Activated CD8-positive, alpha-beta memory T cell treated with anti-CD3 and anti-CD28 coated beads, Interleukin-2, amount 10 ng/mL, durations not matched to agents 7 days and 5 days (primary cell): ENCODE results near the gene STK11IP. TPM values are rescaled to one million over a fixed set of nuclear protein-coding genes. Genes with fewer than 3 reads are reported as not detected.
A peak's percentile ranks its signal among the peaks of the same experiment; 100 is the strongest.

Experiments used
- ATAC-seq: fragments of 150-1000 bp; cut with Tn5 transposase; one replicate; pipeline ENCODE4 v1.10.0; 2021; ENCODE audit warnings: moderate library complexity
- CTCF ChIA-PET: fragments of 350-600 bp; sonication (Branson Sonifier 250); formaldehyde crosslinking; loops from one replicate; lab custom pipeline; 2021; ENCODE audit warnings: antibody characterized with exemption; lab: Charles Lee
- DNase-seq: peaks from one replicate; pipeline ENCODE4 v3.0.0-alpha.2; 2020
- H3K27ac Mint-ChIP-seq: one replicate; pipeline ENCODE4 v1.8.0; 2021; ENCODE audit warnings: mild to moderate bottlenecking, mixed read lengths
- H3K27me3 Mint-ChIP-seq: one replicate; pipeline ENCODE4 v1.8.0; 2021; ENCODE audit warnings: mixed read lengths
- H3K36me3 Mint-ChIP-seq: one replicate; pipeline ENCODE4 v1.8.0; 2021; ENCODE audit warnings: mild to moderate bottlenecking, mixed read lengths
- H3K4me1 Mint-ChIP-seq: one replicate; pipeline ENCODE4 v1.8.0; 2021; ENCODE audit warnings: mixed read lengths
- H3K4me3 Mint-ChIP-seq: one replicate; pipeline ENCODE4 v1.8.0; 2021; ENCODE audit warnings: mild to moderate bottlenecking, moderate library complexity, mixed read lengths
- H3K9me3 Mint-ChIP-seq: one replicate; pipeline ENCODE4 v1.8.0; 2022; ENCODE audit warnings: low read depth, mixed read lengths
- total RNA-seq, 2 experiments: library from RNA; stranded (reverse); gene quantifications; one replicate each; pipeline ENCODE4 v1.2.3, GENCODE V29; 2021

Gene STK11IP
- total RNA-seq, 2 experiments from 2014 or later = 27.7 to 30.8 TPM

DNA sequence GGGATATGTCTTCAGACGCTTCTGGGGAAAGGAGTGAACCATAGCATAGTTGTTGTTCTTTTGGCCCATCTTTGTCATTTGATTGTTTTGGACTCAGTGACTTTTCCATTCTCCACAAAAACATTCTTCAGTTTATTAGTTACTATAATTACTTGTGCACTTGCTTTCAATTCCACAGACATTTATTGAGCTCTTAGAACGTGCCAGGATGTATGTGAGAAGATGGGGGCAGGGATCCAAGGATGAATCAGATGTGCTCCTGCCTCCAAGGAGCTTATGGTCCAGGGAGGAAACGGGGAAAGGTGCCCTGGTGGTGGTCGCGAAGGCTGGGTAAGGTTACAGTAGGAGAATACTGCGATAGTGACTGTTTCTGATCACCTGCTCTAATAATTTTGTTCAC, 22.9 kb downstream of the STK11IP start:
- Mint-ChIP-seq H3K36me3 (no peaks in the 10 kb centered on the region), H3K4me1 (no peaks in the 10 kb centered on the region), H3K9me3 (no peaks in the 10 kb centered on the region), H3K4me3 (no peak overlapping the region), H3K27ac (no peak overlapping the region), H3K27me3 (peaks cover 20% of the 10 kb centered on the region)
- DNase-seq (no peak), ATAC-seq (no peak)
- CTCF ChIA-PET = interaction anchor here (1.0 kb wide), 1 partner anchor 69 kb away, joined by 3 read pairs; no protein-coding TSS in a partner anchor

DNA sequence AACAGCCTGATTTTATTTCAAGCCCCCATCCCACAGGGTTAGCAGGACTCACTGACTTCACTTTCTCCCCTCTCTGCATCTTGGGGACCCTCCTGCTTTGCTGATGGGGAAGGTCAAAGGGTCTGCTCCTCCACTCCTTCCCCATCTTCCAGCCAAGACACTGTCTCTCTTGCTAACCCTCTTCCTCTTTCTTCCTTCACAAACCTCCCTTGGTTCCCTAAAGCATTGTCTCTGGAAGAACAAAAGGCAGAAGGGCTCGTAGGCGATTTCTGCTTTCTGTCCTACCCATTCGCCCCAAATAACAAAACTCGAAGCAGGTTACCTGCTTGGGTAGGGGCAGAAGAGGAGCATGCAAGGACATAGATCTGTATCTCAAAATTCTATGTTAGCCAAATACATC, 24.3 kb downstream of the STK11IP start:
- ATAC-seq (no peak), DNase-seq (no peak)
- Mint-ChIP-seq H3K4me3 (no peak overlapping the region), H3K9me3 (no peaks in the 10 kb centered on the region), H3K27me3 (peaks cover 31% of the 10 kb centered on the region), H3K36me3 (no peaks in the 10 kb centered on the region), H3K4me1 (peaks cover 2% of the 10 kb centered on the region), H3K27ac (no peak overlapping the region)
- CTCF ChIA-PET = interaction anchor here (1.2 kb wide), 1 partner anchor 21 kb away, joined by 3 read pairs; no protein-coding TSS in a partner anchor

DNA sequence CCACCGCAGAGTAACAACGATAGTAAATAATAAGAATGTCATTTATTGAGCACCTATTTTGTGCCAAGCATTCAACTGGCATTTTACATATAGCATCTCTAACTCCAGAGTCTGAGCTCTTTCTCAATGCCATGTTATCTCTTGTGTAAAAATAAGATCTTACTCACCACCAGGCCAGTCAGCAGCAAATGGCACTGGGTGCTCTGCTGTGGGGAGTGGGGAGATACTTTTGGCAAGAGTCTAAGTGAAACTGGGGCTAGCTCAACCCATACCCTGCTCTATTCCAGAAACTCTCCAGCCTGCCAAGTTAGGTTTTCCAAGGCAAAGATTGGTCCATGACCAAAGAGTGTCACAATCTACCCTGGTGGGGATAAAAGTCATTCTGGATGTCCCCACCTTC, 24.8 kb downstream of the STK11IP start:
- CTCF ChIA-PET = interaction anchor here (0.6 to 1.2 kb wide), 2 partner anchors 20 to 62 kb away, joined by 3 read pairs; no protein-coding TSS in a partner anchor
- no peak for DNase-seq
- H3K9me3 Mint-ChIP-seq = no peaks in the 10 kb centered on the region
- no peaks in the 10 kb centered on the region for H3K36me3 Mint-ChIP-seq
- peaks cover 33% of the 10 kb centered on the region for H3K27me3 Mint-ChIP-seq
- peaks cover 4% of the 10 kb centered on the region for H3K4me1 Mint-ChIP-seq
- H3K27ac Mint-ChIP-seq = no peak overlapping the region
- no peak overlapping the region for H3K4me3 Mint-ChIP-seq
- ATAC-seq = no peak

DNA sequence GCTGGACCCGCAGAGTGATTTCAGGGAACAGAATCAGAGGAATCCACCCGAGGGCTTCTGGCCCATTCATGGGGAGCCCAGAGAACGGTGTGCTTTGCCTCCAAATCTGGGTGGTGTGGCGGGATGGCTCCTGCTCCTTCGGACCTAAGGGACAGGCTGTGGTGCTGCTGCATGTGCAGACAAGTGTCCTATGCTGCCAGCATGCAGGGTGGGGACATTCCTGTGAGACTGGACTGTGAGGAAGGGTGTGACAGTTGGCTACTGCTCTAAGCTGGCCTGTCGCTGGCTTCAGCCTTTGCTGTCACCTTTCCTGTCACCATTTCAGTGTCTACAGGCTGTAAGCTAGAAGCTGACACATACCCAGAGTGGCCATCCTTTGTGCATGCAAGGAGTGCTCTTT, 26.9 kb downstream of the STK11IP start:
- H3K4me1 Mint-ChIP-seq = peaks cover 4% of the 10 kb centered on the region
- no peaks in the 10 kb centered on the region for H3K9me3 Mint-ChIP-seq
- CTCF ChIA-PET = no interaction called here
- H3K4me3 Mint-ChIP-seq = no peak overlapping the region
- DNase-seq (no peak), ATAC-seq (no peak)
- no peak overlapping the region for H3K27ac Mint-ChIP-seq
- H3K27me3 Mint-ChIP-seq = peaks cover 38% of the 10 kb centered on the region
- H3K36me3 Mint-ChIP-seq = no peaks in the 10 kb centered on the region

DNA sequence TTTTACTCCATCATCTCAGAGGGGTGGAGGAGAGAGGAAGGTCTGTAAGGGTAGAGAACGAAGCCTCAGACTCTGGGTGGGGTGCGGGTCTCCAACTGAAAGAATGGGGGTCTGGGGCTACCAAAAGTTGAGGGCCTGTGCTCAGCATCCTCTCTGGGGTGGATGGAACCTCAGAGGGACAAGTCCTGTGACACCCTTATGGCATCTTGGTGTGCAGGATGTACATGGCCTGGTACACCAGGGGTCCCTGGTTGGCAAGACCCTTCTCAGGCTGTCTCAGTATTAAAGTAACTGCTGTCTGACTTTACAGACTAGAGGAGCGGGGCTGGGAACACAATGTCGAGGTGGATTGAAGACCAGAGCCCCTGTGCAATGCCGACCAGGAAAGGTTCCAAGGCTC, 27.5 kb downstream of the STK11IP start:
- DNase-seq = no peak
- Mint-ChIP-seq H3K9me3 (no peaks in the 10 kb centered on the region), H3K4me1 (peaks cover 4% of the 10 kb centered on the region), H3K36me3 (no peaks in the 10 kb centered on the region), H3K4me3 (no peak overlapping the region), H3K27ac (no peak overlapping the region), H3K27me3 (peaks cover 38% of the 10 kb centered on the region)
- CTCF ChIA-PET = no interaction called here
- no peak for ATAC-seq

DNA sequence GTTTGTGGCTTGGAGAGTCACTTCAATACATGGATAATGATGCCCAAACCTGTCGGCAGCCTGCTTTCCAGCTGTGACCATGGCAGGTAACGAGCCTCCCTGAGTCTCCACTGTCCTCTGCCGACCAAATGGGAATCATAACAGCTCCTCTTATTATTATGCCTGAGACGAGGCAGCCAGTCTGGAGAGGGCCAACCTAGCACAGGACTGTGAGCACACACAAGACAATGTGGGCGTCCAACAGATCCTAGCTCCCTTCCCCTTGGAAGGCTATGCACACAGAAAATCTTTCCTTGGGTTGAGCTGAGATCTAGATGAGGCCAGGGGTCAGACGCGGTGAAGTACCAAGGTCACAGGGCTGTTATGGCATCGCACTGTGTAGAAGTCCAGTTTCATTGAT, 28.9 kb downstream of the STK11IP start:
- H3K4me1 Mint-ChIP-seq = peaks cover 4% of the 10 kb centered on the region
- no peaks in the 10 kb centered on the region for H3K36me3 Mint-ChIP-seq
- ATAC-seq (no peak), DNase-seq (no peak)
- H3K27me3 Mint-ChIP-seq = peaks cover 38% of the 10 kb centered on the region
- H3K27ac Mint-ChIP-seq = no peak overlapping the region
- no peaks in the 10 kb centered on the region for H3K9me3 Mint-ChIP-seq
- no peak overlapping the region for H3K4me3 Mint-ChIP-seq
- CTCF ChIA-PET = interaction anchor here (1.0 kb wide), 1 partner anchor 16 kb away, joined by 3 read pairs; no protein-coding TSS in a partner anchor

DNA sequence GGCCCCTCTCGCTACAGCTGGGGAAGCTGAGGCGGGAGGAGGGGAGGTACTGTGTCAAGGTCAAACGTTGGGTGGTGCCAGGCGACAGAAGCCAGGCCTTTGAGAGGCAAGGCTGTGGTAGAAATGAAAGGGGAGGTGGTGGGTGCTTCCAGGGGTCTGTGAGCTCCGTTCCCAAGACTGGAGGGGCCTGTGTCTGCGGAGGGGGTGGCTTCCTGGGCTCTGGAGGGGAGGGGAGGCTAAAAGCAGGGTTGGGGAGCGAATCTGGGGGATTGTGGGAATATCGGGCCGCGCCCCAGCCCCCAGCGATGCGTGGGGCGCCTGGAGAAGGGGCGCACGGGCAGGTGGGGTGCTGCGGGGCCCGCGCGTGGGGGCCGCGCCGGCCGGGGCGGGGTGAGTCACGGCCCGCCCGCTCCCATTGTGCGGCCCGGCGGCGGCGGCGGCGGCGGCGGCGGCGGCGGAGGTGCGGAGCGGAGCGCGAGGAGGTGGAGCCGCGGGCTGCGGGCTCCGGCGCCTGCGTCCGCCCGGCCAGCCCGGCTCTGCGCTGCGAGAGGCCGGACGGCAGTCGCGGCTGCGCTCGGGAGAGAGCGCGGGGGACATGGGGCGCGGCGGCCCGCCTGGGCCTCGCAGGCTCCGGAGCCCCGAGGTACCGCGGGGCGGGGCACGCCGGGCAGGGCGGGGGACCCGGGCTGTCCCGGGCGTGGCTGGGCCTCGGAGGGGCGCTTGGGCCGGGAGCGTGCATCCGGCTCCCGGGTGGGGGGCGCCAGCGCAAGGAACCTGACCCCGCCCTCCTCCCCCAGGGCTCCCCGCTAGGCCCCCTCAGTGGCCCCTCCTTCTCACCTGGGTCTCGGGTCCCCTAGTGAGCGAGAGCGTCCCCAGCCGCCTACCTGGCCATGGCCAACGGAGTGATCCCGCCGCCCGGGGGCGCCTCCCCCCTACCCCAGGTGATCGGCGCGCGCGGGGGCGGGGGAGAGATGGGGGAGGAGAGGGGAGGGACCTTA, 29.7 kb downstream of the STK11IP start, which contains the start of gene SLC4A3:
Gene SLC4A3 (plus strand): TSS at position 528 of the 998 bp plus-strand sequence. CDS start 363 bp downstream, at position 891.
- ATAC-seq = peak; percentile 75
- no peaks in the 10 kb centered on the region for H3K36me3 Mint-ChIP-seq
- H3K4me1 Mint-ChIP-seq = peaks cover 4% of the 10 kb centered on the region
- CTCF ChIA-PET = interaction anchor here (1.0 to 1.6 kb wide), 4 partner anchors 15 to 85 kb away, joined by 3 to 4 read pairs (median 3); no protein-coding TSS in a partner anchor
- H3K27ac Mint-ChIP-seq = no peak within 1 kb of the TSS
- H3K27me3 Mint-ChIP-seq = peaks cover 35% of the 10 kb centered on the region
- H3K9me3 Mint-ChIP-seq = no peaks in the 10 kb centered on the region
- no peak for DNase-seq
- H3K4me3 Mint-ChIP-seq = no peak within 1 kb of the TSS

DNA sequence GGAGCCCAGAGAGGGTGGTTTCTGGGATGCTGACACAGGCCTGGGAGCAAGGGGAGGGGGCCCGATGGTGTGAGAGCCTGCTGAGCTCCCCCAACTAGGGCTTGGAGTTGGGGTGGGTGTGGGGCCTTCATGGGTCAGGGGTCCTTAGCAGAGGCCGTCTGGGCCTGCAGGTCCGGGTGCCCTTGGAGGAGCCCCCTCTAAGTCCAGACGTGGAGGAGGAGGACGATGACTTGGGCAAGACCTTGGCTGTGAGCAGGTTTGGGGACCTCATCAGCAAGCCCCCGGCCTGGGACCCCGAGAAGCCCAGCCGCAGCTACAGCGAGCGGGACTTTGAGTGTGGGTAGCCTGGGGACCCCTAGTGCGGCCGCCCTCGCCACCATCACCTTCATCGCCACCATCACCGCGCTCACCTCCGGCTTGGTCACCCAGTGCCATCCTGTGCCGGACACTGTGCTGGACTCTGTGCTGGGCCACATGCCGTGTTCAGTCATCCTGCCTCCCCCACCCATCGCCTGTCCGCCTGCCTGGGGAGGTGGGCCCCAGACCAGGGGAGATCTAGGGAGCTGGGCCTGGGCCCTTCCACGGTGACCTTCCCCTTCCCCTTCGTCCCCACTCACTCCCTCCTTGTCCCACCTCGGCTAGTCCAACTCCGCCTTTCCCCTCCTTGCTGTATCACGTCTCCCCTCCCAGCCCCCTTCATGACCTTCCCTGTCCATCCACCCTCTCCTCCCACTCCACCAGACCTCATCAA, 30.8 kb downstream of the STK11IP start:
- H3K36me3 Mint-ChIP-seq = no peaks in the 10 kb centered on the region
- CTCF ChIA-PET = interaction anchor here (1.3 to 1.6 kb wide), 3 partner anchors 14 to 86 kb away, joined by 3 to 4 read pairs (median 3); no protein-coding TSS in a partner anchor
- H3K27ac Mint-ChIP-seq = no peak overlapping the region
- no peaks in the 10 kb centered on the region for H3K9me3 Mint-ChIP-seq
- ATAC-seq (no peak), DNase-seq (no peak)
- peaks cover 26% of the 10 kb centered on the region for H3K27me3 Mint-ChIP-seq
- peaks cover 4% of the 10 kb centered on the region for H3K4me1 Mint-ChIP-seq
- no peak overlapping the region for H3K4me3 Mint-ChIP-seq

DNA sequence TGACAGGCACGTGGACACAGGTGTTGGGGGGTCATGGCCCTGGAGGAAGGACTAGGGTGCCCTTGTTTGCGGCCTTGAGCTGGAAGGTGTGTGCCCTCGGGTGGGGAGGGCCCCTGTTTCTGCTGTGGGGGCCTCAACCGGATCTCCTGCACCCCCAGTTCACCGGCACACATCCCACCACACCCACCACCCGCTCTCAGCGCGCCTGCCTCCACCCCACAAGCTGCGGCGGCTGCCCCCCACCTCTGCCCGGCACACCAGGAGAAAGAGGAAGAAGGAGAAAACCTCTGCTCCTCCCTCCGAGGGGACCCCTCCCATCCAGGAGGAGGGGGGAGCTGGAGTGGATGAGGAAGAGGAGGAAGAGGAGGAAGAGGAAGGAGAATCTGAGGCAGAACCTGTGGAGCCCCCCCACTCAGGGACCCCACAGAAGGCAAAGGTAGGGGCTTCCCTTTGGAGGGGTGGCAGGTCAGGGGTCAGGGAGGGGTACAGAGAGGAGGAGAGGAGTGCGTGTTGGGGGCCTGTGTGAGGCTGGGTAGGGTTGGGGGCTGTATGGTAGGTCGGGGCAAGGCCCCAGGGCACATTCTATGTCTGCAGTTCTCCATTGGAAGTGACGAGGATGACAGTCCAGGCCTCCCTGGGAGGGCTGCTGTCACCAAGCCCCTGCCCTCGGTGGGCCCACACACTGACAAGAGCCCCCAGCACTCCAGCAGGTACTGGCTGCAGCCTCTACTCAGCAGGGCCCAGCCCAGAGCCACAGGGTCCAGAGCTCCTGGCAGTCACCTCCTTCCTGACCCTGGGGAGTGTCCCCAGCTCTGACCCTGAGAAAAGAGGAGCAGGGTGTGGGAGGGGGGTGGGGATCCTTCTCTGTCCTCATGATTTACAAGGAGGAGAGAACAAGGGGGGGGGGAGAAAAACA, 31.6 kb downstream of the STK11IP start:
- CTCF ChIA-PET = interaction anchor here (1.3 to 1.4 kb wide), 2 partner anchors 13 to 61 kb away, joined by 3 read pairs; no protein-coding TSS in a partner anchor
- Mint-ChIP-seq H3K27me3 (peaks cover 26% of the 10 kb centered on the region), H3K4me3 (no peak overlapping the region), H3K36me3 (no peaks in the 10 kb centered on the region), H3K9me3 (no peaks in the 10 kb centered on the region), H3K4me1 (peaks cover 4% of the 10 kb centered on the region), H3K27ac (no peak overlapping the region)
- ATAC-seq (no peak), DNase-seq (no peak)

DNA sequence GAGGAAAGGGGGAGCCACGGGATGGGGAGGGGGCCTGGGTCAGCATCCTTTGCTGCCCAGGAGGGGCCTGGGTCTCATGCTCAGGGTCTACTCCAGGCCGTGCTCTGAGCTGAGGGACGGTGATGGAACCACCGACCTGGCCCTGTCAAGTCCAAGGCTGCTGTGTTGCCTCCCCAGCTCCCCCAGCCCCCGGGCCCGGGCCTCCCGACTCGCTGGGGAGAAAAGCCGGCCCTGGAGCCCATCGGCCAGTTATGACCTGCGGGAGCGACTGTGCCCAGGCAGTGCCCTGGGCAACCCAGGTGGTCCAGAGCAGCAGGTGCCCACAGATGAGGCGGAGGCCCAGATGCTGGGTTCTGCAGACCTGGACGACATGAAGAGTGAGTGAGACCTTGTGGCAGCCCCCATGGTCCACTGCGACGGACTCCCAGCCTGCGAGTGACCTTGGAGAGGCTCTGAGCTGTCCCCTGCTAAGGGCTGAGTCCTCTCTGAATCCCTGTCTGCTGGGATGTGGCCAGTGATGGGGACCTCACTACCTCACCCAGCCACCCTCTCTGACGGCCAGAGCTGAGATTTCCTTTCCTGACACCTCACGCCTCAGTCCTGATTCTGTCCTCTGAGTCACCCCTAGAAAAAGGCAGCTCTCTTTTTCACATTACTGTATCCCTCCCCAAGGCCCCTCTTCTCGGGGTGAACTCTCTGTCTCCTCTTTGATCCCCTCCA, 32.5 kb downstream of the STK11IP start:
- CTCF ChIA-PET = no interaction called here
- no peak overlapping the region for H3K4me3 Mint-ChIP-seq
- no peaks in the 10 kb centered on the region for H3K36me3 Mint-ChIP-seq
- DNase-seq (no peak), ATAC-seq (no peak)
- no peaks in the 10 kb centered on the region for H3K9me3 Mint-ChIP-seq
- no peak overlapping the region for H3K27ac Mint-ChIP-seq
- H3K27me3 Mint-ChIP-seq = peaks cover 22% of the 10 kb centered on the region
- peaks cover 4% of the 10 kb centered on the region for H3K4me1 Mint-ChIP-seq

DNA sequence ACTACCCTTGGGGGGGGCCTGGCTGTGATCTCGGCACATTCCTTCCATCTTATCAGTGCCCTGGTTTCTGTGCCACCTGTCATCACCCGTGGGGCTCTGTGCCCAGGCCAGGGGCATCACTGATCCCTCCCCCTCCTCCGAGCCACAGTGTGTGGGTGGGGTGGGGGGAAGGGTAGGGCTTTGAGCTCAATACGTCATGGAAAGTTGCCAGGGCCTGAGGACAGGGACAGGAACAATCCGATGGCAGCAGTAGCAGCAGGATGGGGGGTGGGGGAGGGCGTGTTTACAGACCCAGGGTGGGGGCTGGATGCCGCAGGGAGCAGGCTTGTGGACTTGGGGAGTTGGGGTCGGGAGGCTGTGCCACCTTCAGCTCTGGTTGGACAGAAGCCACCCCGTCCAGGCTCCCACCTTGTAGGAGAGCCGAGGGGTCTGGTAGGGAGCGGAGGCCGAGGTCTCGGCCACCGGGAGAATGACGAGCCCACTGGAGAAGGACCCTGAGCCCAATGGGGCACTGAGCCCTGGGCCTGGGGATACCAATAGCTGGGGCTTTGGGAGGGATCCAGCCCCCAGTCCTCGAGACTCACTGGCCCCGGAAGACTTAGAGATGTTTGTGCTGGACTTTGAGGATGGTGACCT, 33.2 kb downstream of the STK11IP start:
- DNase-seq (no peak), ATAC-seq (no peak)
- Mint-ChIP-seq H3K4me1 (peaks cover 4% of the 10 kb centered on the region), H3K27ac (no peak overlapping the region), H3K9me3 (no peaks in the 10 kb centered on the region), H3K36me3 (no peaks in the 10 kb centered on the region), H3K27me3 (peaks cover 17% of the 10 kb centered on the region), H3K4me3 (no peak overlapping the region)
- CTCF ChIA-PET = no interaction called here
